ENCODE results near the gene BIN1. TPM values are rescaled to one million over a fixed set of nuclear protein-coding genes. Genes with fewer than 3 reads are reported as not detected.

The BIN1 gene
- total RNA-seq, 1 experiment from 2014 or later = 31.8 TPM

GRCh38 chr2:127044977-127045661, 61.8 kb downstream of the BIN1 start:
- Histone ChIP-seq H3K9me3 (ENCODE audit: control insufficient read depth in 1 of 2, insufficient read depth in 1 of 2, low read depth in 1 of 2, low read length in 2 of 2) (no peaks in the 10 kb centered on the region), H3K79me2 (ENCODE audit: insufficient read depth, low read length) (no peaks in the 10 kb centered on the region), H3K4me3 (replicated peaks in 1 of 2; ENCODE audit: low read depth in 1 of 2, low read length in 2 of 2) (no peak overlapping the region), H3K4me1 (ENCODE audit: control insufficient read depth in 1 of 2, insufficient read depth in 2 of 2, low read length in 2 of 2) (peaks cover 0 to 4% of the 10 kb centered on the region in 2 experiments; a peak in 1 of 4 replicates), H3K27ac (ENCODE audit: low read depth, low read length) (no peak overlapping the region), H3K27me3 (ENCODE audit: insufficient read depth, low read length) (no peaks in the 10 kb centered on the region), H3K36me3 (ENCODE audit: control insufficient read depth in 1 of 2, insufficient read depth in 2 of 2, low read length in 2 of 2) (no peaks in the 10 kb centered on the region), H4K20me1 (ENCODE audit: insufficient read depth) (no peaks in the 10 kb centered on the region), H3K9me2 (ENCODE audit: insufficient read depth) (no peaks in the 10 kb centered on the region), H3K9ac (ENCODE audit: low read length) (no peak overlapping the region), H2AFZ (ENCODE audit: low read depth, low read length, poor library complexity, severe bottlenecking) (no peak overlapping the region), H3K4me2 (ENCODE audit: low read length) (no peak overlapping the region)
- intact Hi-C loops (cut with micrococcal nuclease) = no loop called here
- TF ChIP-seq SP1 (IDR thresholded peaks at IDR 0.05; ENCODE audit: low read depth) = no peak
- no peak for TF ChIP-seq SIN3A (IDR thresholded peaks at IDR 0.05; ENCODE audit: low read depth)
- no peak for TF ChIP-seq MAX (IDR thresholded peaks at IDR 0.05)
- TF ChIP-seq CTCF (IDR thresholded peaks at IDR 0.05 in 2 of 3, conservative IDR thresholded peaks at IDR 0.05 in 1 of 3; ENCODE audit: borderline replicate concordance in 1 of 3, insufficient read depth in 1 of 3, low read depth in 2 of 3, low read length in 2 of 3) = no peak
- no peak for TF ChIP-seq EGR1 (IDR thresholded peaks at IDR 0.05; ENCODE audit: low read depth)
- no peak for TF ChIP-seq CBX3 (IDR thresholded peaks at IDR 0.05; ENCODE audit: low read depth)
- no peak for TF ChIP-seq ELF1 (IDR thresholded peaks at IDR 0.05; ENCODE audit: borderline replicate concordance, low read depth)
- TF ChIP-seq YY1 (IDR thresholded peaks at IDR 0.05; ENCODE audit: extremely low read depth, insufficient replicate concordance, low read depth, low read length) = no peak
- no peak for TF ChIP-seq RAD21 (IDR thresholded peaks at IDR 0.05; ENCODE audit: low read depth)
- TF ChIP-seq POLR2AphosphoS5 (IDR thresholded peaks at IDR 0.05; ENCODE audit: low read depth, low read length) = no peak
- no peak for TF ChIP-seq ZBTB33 (IDR thresholded peaks at IDR 0.05; ENCODE audit: extremely low read depth, insufficient replicate concordance, low read length)
- no peak for TF ChIP-seq FOSL1 (IDR thresholded peaks at IDR 0.05; ENCODE audit: low read depth)
- TF ChIP-seq CEBPB (IDR thresholded peaks at IDR 0.05; ENCODE audit: low read depth) = no peak
- no peak for TF ChIP-seq ZFX (IDR thresholded peaks at IDR 0.05)
- no TSS peak for BruUV-seq (replicated peaks)
- ChIA-PET CTCF (no interaction called here), POLR2A (no interaction called here), RAD21 (ENCODE audit: low non-redundant PET in 1 of 2, low total read pairs in 2 of 2, uncharacterized antibody in 2 of 2, unreplicated experiment in 2 of 2) (no interaction called here)
- DNase-seq (ENCODE audit: low read depth, low spot score) (no peak), ATAC-seq (no peak)
